GM23338 (cell line): ENCODE measurements around the gene CDH4. TPM values are rescaled to one million over a fixed set of nuclear protein-coding genes. Genes with fewer than 3 reads are reported as not detected.

ENCODE experiments used
- ATAC-seq: fragments of 200-7000 bp; cut with Tn5 transposase; 3 replicates; pipeline ENCODE4 v1.9.1; 2020
- DNase-seq: peaks from one replicate; pipeline ENCODE4 v3.0.0-alpha.2; 2015; ENCODE audit warnings: low spot score
- H2AFZ ChIP-seq: fragments of 200-600 bp; sonication (generic); 2 replicates; pipeline ENCODE4 v1.8.0; 2016; ENCODE audit warnings: antibody characterized with exemption, mild to moderate bottlenecking, moderate library complexity
- H3F3A ChIP-seq: fragments of 200-600 bp; sonication (generic); replicated peaks from 2 replicates; pipeline ENCODE4 v1.8.0; 2017; ENCODE audit warnings: antibody characterized with exemption, mixed run types, low read depth
- H3K27ac ChIP-seq: fragments of 200-600 bp; sonication (generic); 2 replicates; pipeline ENCODE4 v1.6.1; 2016; ENCODE audit warnings: low read depth
- H3K27me3 ChIP-seq: fragments of 200-600 bp; sonication (generic); 2 replicates; pipeline ENCODE4 v1.8.0; 2016; ENCODE audit warnings: mild to moderate bottlenecking, mixed run types, moderate library complexity; ENCODE audit not compliant: insufficient read depth
- H3K36me3 ChIP-seq: fragments of 200-600 bp; sonication (generic); 2 replicates; pipeline ENCODE4 v1.8.0; 2016; ENCODE audit warnings: mild to moderate bottlenecking; ENCODE audit not compliant: insufficient read depth
- H3K4me1 ChIP-seq: fragments of 200-600 bp; sonication (generic); 2 replicates; pipeline ENCODE4 v1.8.0; 2016; ENCODE audit warnings: mild to moderate bottlenecking, moderate library complexity; ENCODE audit not compliant: insufficient read depth
- H3K4me2 ChIP-seq: fragments of 200-600 bp; sonication (generic); 2 replicates; pipeline ENCODE4 v1.7.1; 2017; ENCODE audit warnings: mixed run types
- H3K4me3 ChIP-seq: fragments of 200-600 bp; sonication (generic); 2 replicates; pipeline ENCODE4 v1.6.1; 2016; ENCODE audit warnings: mixed run types
- H3K79me2 ChIP-seq: fragments of 200-600 bp; sonication (generic); replicated peaks from 2 replicates; pipeline ENCODE4 v1.8.0; 2017; ENCODE audit warnings: mild to moderate bottlenecking; ENCODE audit not compliant: insufficient read depth
- H3K9me2 ChIP-seq: fragments of 200-600 bp; sonication (generic); 2 replicates; pipeline ENCODE4 v1.8.0; 2017; ENCODE audit not compliant: insufficient read depth
- H4K20me1 ChIP-seq: fragments of 200-600 bp; sonication (generic); replicated peaks from 2 replicates; pipeline ENCODE4 v1.8.0; 2017; ENCODE audit warnings: mild to moderate bottlenecking; ENCODE audit not compliant: insufficient read depth
- H3K27ac Mint-ChIP-seq: 2 replicates; pipeline ENCODE4 v1.8.0; 2020; ENCODE audit warnings: inconsistent platforms, mild to moderate bottlenecking, moderate library complexity, mixed read lengths
- H3K27me3 Mint-ChIP-seq: 3 replicates; pipeline ENCODE4 v1.8.0; 2022; ENCODE audit warnings: low read depth, mild to moderate bottlenecking, moderate library complexity, mixed read lengths, inconsistent platforms; ENCODE audit not compliant: insufficient read depth, poor library complexity
- H3K36me3 Mint-ChIP-seq: 3 replicates; pipeline ENCODE4 v1.8.0; 2021; ENCODE audit warnings: low read depth, mild to moderate bottlenecking, inconsistent platforms, moderate library complexity, mixed read lengths
- H3K4me1 Mint-ChIP-seq: 3 replicates; pipeline ENCODE4 v1.8.0; 2020; ENCODE audit warnings: mild to moderate bottlenecking, inconsistent platforms, mixed read lengths
- H3K4me3 Mint-ChIP-seq: 3 replicates; pipeline ENCODE4 v1.8.0; 2021; ENCODE audit warnings: moderate library complexity, mild to moderate bottlenecking, inconsistent platforms, mixed read lengths
- H3K9me3 Mint-ChIP-seq: 3 replicates; pipeline ENCODE4 v1.8.0; 2020; ENCODE audit warnings: moderate library complexity, mild to moderate bottlenecking, inconsistent platforms, mixed read lengths
- CREB1 ChIP-seq: fragments of 250-450 bp; sonication (Bioruptor Pico); IDR thresholded peaks from 2 replicates; pipeline ENCODE4 v1.5.0; 2020; ENCODE audit warnings: low read depth, mild to moderate bottlenecking, moderate library complexity
- EZH2 ChIP-seq: fragments of 200-600 bp; sonication (generic); IDR thresholded peaks from one replicate; pipeline ENCODE4 v1.8.0; 2017; ENCODE audit warnings: antibody characterized with exemption, mild to moderate bottlenecking, low read depth; ENCODE audit not compliant: unreplicated experiment
- EZH2phosphoT487 ChIP-seq: fragments of 200-600 bp; sonication (generic); IDR thresholded peaks from one replicate; pipeline ENCODE4 v1.8.1; 2018; ENCODE audit warnings: antibody characterized with exemption; ENCODE audit not compliant: unreplicated experiment
- JUNB ChIP-seq: IDR thresholded peaks from one replicate; pipeline ENCODE4 v1.6.1; 2016; ENCODE audit warnings: antibody characterized with exemption; ENCODE audit not compliant: unreplicated experiment
- NANOG ChIP-seq: IDR thresholded peaks from 2 replicates; pipeline ENCODE4 v1.6.1; 2016; ENCODE audit warnings: antibody characterized with exemption, borderline replicate concordance
- POLR2AphosphoS5 ChIP-seq: IDR thresholded peaks from 2 replicates; pipeline ENCODE4 v1.6.1; 2016; ENCODE audit warnings: antibody characterized with exemption, low read depth
- STAT1 ChIP-seq: IDR thresholded peaks from one replicate; pipeline ENCODE4 v1.6.1; 2016; ENCODE audit warnings: antibody characterized with exemption; ENCODE audit not compliant: unreplicated experiment
- ZNF114 ChIP-seq: fragments of 250-450 bp; sonication (Bioruptor Pico); IDR thresholded peaks from 2 replicates; pipeline ENCODE4 v1.5.0; 2020; ENCODE audit warnings: mild to moderate bottlenecking, moderate library complexity
- ZNF331 ChIP-seq: fragments of 250-450 bp; sonication (Bioruptor Pico); IDR thresholded peaks from 2 replicates; pipeline ENCODE4 v1.5.0; 2020; ENCODE audit warnings: low read depth, mild to moderate bottlenecking, moderate library complexity
- polyA plus RNA-seq: library from polyadenylated mRNA; unstranded; fragments of >200 nt; fragmentation: Nextera tagmentation; extraction: Ambion mirVana; gene quantifications from 2 replicates; pipeline ENCODE4 v1.2.1, GENCODE V29; 2016
- total RNA-seq: library from RNA; depleted of rRNA; stranded (reverse); fragments of >200 nt; shearing (Covaris generic); gene quantifications from 2 replicates; pipeline ENCODE4 v1.2.3, GENCODE V29; 2014
- TF ChIP-seq, protein P1 (sequence below): IDR thresholded peaks from one replicate; pipeline ENCODE4 v1.6.1; 2018; ENCODE audit warnings: antibody characterized with exemption; ENCODE audit not compliant: unreplicated experiment
- TF ChIP-seq, protein P2 (sequence below): fragments of 250-450 bp; sonication (Bioruptor Pico); IDR thresholded peaks from 2 replicates; pipeline ENCODE4 v1.5.0; 2020; ENCODE audit warnings: mild to moderate bottlenecking, moderate library complexity
- TF ChIP-seq, protein P3 (sequence below): IDR thresholded peaks from 2 replicates; pipeline ENCODE4 v1.6.1; 2016; ENCODE audit warnings: antibody characterized with exemption
- TF ChIP-seq, protein P4 (sequence below), 2 experiments: fragments of 200-600 bp in 1 of 2; sonication (generic) in 1 of 2; conservative IDR thresholded peaks; 2 replicates each; pipeline versions ENCODE4 v1.5.1 to v1.6.1; 2016 to 2017; ENCODE audit warnings: antibody characterized with exemption in 2 of 2, low read depth in 2 of 2, mild to moderate bottlenecking in 2 of 2, moderate library complexity in 1 of 2

CDH4 gene
- total and polyA plus RNA-seq, 2 experiments from 2014 or later, result 1.2 to 4.2 TPM

DNA sequence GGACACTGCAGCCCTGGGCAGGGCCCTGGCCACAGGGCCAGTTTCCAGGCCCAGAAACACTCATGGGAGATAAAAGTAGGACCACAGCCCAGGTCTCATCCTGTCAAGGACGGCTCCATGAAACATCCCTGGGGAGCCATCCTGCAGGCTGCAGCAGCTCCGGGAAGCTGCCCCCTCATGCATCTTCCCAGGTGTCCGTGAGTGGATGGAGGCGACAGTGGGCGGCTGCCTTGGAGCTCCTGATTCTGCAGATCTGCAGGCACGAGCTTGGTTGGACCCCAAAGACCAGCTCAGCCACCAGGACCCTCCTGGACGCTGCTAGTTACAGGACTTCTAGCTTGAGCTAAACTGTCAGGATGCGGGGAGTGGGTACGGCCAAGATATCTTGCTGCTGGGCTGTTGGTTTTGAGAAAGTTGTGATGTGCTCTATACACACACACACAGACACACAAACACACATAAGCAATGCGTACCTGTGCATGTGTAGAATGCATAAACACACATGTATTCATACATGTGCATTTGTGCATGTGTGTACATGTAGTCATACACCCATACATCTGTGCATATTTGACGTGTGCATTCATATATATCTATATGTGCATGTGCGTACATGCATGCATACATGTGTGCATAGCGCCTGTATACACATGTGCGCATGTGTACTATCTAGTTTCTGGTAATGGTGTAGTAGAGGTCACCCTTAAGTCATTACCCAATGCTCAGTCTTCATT is 515.9 kb downstream of the CDH4 start:
- Mint-ChIP-seq H3K27me3 (peaks cover 9% of the 10 kb centered on the region), H3K9me3 (no peaks in the 10 kb centered on the region), H3K27ac (no peak overlapping the region), H3K4me1 (peaks cover 2% of the 10 kb centered on the region; the same call in 2 of the 3 replicates), H3K4me3 (no peak overlapping the region), H3K36me3 (no peaks in the 10 kb centered on the region)
- H3K4me2 ChIP-seq, result no peak overlapping the region
- no peak for DNase-seq
- no peak overlapping the region for H3K4me3 ChIP-seq
- H3K4me1 ChIP-seq, result no peaks in the 10 kb centered on the region
- no peak overlapping the region for H3K27ac ChIP-seq
- H3K9me2 ChIP-seq, result no peaks in the 10 kb centered on the region
- no peak overlapping the region for H2AFZ ChIP-seq
- H4K20me1 ChIP-seq, result no peaks in the 10 kb centered on the region
- no peak for TF ChIP-seq JUNB
- TF ChIP-seq ZNF114 (CRISPR knock-in tag), result no peak
- TF ChIP-seq, protein P1, sequence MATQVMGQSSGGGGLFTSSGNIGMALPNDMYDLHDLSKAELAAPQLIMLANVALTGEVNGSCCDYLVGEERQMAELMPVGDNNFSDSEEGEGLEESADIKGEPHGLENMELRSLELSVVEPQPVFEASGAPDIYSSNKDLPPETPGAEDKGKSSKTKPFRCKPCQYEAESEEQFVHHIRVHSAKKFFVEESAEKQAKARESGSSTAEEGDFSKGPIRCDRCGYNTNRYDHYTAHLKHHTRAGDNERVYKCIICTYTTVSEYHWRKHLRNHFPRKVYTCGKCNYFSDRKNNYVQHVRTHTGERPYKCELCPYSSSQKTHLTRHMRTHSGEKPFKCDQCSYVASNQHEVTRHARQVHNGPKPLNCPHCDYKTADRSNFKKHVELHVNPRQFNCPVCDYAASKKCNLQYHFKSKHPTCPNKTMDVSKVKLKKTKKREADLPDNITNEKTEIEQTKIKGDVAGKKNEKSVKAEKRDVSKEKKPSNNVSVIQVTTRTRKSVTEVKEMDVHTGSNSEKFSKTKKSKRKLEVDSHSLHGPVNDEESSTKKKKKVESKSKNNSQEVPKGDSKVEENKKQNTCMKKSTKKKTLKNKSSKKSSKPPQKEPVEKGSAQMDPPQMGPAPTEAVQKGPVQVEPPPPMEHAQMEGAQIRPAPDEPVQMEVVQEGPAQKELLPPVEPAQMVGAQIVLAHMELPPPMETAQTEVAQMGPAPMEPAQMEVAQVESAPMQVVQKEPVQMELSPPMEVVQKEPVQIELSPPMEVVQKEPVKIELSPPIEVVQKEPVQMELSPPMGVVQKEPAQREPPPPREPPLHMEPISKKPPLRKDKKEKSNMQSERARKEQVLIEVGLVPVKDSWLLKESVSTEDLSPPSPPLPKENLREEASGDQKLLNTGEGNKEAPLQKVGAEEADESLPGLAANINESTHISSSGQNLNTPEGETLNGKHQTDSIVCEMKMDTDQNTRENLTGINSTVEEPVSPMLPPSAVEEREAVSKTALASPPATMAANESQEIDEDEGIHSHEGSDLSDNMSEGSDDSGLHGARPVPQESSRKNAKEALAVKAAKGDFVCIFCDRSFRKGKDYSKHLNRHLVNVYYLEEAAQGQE, result no peak
- TF ChIP-seq NANOG, result no peak
- TF ChIP-seq, protein P2, sequence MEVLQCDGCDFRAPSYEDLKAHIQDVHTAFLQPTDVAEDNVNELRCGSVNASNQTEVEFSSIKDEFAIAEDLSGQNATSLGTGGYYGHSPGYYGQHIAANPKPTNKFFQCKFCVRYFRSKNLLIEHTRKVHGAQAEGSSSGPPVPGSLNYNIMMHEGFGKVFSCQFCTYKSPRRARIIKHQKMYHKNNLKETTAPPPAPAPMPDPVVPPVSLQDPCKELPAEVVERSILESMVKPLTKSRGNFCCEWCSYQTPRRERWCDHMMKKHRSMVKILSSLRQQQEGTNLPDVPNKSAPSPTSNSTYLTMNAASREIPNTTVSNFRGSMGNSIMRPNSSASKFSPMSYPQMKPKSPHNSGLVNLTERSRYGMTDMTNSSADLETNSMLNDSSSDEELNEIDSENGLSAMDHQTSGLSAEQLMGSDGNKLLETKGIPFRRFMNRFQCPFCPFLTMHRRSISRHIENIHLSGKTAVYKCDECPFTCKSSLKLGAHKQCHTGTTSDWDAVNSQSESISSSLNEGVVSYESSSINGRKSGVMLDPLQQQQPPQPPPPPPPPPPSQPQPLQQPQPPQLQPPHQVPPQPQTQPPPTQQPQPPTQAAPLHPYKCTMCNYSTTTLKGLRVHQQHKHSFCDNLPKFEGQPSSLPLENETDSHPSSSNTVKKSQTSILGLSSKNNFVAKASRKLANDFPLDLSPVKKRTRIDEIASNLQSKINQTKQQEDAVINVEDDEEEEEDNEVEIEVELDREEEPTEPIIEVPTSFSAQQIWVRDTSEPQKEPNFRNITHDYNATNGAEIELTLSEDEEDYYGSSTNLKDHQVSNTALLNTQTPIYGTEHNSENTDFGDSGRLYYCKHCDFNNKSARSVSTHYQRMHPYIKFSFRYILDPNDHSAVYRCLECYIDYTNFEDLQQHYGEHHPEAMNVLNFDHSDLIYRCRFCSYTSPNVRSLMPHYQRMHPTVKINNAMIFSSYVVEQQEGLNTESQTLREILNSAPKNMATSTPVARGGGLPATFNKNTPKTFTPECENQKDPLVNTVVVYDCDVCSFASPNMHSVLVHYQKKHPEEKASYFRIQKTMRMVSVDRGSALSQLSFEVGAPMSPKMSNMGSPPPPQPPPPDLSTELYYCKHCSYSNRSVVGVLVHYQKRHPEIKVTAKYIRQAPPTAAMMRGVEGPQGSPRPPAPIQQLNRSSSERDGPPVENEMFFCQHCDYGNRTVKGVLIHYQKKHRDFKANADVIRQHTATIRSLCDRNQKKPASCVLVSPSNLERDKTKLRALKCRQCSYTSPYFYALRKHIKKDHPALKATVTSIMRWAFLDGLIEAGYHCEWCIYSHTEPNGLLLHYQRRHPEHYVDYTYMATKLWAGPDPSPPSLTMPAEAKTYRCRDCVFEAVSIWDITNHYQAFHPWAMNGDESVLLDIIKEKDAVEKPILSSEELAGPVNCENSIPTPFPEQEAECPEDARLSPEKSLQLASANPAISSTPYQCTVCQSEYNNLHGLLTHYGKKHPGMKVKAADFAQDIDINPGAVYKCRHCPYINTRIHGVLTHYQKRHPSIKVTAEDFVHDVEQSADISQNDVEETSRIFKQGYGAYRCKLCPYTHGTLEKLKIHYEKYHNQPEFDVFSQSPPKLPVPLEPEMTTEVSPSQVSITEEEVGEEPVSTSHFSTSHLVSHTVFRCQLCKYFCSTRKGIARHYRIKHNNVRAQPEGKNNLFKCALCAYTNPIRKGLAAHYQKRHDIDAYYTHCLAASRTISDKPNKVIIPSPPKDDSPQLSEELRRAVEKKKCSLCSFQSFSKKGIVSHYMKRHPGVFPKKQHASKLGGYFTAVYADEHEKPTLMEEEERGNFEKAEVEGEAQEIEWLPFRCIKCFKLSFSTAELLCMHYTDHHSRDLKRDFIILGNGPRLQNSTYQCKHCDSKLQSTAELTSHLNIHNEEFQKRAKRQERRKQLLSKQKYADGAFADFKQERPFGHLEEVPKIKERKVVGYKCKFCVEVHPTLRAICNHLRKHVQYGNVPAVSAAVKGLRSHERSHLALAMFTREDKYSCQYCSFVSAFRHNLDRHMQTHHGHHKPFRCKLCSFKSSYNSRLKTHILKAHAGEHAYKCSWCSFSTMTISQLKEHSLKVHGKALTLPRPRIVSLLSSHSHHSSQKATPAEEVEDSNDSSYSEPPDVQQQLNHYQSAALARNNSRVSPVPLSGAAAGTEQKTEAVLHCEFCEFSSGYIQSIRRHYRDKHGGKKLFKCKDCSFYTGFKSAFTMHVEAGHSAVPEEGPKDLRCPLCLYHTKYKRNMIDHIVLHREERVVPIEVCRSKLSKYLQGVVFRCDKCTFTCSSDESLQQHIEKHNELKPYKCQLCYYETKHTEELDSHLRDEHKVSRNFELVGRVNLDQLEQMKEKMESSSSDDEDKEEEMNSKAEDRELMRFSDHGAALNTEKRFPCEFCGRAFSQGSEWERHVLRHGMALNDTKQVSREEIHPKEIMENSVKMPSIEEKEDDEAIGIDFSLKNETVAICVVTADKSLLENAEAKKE (CRISPR knock-in tag), result no peak
- TF ChIP-seq STAT1, result no peak
- TF ChIP-seq EZH2, result no peak
- TF ChIP-seq, protein P3, sequence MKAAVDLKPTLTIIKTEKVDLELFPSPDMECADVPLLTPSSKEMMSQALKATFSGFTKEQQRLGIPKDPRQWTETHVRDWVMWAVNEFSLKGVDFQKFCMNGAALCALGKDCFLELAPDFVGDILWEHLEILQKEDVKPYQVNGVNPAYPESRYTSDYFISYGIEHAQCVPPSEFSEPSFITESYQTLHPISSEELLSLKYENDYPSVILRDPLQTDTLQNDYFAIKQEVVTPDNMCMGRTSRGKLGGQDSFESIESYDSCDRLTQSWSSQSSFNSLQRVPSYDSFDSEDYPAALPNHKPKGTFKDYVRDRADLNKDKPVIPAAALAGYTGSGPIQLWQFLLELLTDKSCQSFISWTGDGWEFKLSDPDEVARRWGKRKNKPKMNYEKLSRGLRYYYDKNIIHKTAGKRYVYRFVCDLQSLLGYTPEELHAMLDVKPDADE, result no peak
- no peak for TF ChIP-seq CREB1 (CRISPR knock-in tag)
- TF ChIP-seq, protein P4, sequence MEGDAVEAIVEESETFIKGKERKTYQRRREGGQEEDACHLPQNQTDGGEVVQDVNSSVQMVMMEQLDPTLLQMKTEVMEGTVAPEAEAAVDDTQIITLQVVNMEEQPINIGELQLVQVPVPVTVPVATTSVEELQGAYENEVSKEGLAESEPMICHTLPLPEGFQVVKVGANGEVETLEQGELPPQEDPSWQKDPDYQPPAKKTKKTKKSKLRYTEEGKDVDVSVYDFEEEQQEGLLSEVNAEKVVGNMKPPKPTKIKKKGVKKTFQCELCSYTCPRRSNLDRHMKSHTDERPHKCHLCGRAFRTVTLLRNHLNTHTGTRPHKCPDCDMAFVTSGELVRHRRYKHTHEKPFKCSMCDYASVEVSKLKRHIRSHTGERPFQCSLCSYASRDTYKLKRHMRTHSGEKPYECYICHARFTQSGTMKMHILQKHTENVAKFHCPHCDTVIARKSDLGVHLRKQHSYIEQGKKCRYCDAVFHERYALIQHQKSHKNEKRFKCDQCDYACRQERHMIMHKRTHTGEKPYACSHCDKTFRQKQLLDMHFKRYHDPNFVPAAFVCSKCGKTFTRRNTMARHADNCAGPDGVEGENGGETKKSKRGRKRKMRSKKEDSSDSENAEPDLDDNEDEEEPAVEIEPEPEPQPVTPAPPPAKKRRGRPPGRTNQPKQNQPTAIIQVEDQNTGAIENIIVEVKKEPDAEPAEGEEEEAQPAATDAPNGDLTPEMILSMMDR (conservative IDR thresholded peaks at IDR 0.05; ENCODE audit: low read depth in 2 of 2), result no peak
- TF ChIP-seq ZNF331, result no peak
- no peak for TF ChIP-seq POLR2AphosphoS5
- TF ChIP-seq EZH2phosphoT487, result no peak
- no peak for ATAC-seq
- H3K36me3 ChIP-seq, result no peaks in the 10 kb centered on the region
- H3F3A ChIP-seq, result no peaks in the 10 kb centered on the region
- H3K79me2 ChIP-seq, result no peaks in the 10 kb centered on the region
- no peaks in the 10 kb centered on the region for H3K27me3 ChIP-seq
